NCI-H69 (cell line): ENCODE measurements around the gene WAS.
"Not testable (repeated sequence)": the region's sequence is repeated elsewhere in the genome, so short reads cannot be mapped to it uniquely, and the experiment has no call there.

Source experiments
- DNase-seq: peaks from one replicate; lab custom pipeline; 2025; lab: John Stamatoyannopoulos, UW

Gene WAS

DNA sequence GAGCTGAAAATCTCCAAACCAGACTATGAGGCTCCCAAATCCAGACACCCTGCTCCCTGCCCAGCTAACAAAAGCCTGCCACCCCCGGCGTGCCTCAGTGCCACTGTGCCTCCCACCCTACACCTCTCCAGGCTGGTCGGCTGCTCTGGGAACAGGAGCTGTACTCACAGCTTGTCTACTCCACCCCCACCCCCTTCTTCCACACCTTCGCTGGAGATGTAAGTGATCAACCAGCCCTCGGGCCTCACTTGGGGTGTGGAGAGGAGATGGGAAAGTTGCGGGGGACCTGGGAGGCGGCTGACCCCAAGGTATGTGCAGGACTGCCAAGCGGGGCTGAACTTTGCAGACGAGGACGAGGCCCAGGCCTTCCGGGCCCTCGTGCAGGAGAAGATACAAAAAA lies 1.8 kb downstream of the WAS start:
- DNase-seq, result no peak

DNA sequence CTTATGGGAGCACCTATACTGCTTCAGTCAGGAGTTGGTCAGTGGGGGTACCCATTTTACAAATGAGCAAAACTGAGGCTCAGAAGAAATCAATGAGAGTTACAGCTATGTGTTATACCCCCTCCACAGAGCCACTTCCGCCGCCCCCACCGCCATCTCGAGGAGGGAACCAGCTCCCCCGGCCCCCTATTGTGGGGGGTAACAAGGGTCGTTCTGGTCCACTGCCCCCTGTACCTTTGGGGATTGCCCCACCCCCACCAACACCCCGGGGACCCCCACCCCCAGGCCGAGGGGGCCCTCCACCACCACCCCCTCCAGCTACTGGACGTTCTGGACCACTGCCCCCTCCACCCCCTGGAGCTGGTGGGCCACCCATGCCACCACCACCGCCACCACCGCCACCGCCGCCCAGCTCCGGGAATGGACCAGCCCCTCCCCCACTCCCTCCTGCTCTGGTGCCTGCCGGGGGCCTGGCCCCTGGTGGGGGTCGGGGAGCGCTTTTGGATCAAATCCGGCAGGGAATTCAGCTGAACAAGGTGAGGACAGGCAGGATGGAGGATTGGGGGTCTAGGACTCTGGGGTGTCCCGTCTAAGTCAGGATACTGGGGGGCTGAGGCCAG lies 5.0 kb downstream of the WAS start:
- DNase-seq, result no peak

DNA sequence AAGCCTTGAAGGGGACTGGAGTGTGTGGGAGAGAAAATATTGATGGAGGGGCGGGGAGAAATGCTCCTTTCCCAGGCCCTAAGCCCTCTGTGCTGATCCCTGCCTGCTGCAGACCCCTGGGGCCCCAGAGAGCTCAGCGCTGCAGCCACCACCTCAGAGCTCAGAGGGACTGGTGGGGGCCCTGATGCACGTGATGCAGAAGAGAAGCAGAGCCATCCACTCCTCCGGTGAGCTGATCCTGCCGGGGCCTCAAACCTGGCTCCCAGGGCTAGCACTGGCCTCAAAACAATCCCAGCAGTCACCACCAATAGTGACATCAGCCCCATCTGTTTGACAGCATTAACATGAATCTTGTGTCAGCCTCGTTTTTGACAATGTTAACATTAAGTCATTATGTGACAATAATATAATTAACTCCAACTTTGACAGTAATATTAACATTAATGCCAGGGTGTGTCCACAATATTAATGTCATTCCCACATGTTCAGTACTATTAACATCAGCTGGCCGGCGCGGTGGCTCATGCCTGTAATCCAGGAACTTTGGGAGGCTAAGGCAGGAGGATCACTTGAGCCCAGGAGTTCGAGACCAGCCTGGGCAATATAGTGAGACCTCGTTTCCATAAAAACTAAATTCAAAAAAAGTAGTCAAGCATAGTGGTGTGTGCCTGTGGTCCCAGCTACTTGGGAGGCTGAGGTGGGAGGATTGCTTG lies 5.8 kb downstream of the WAS start:
- no peak for DNase-seq

DNA sequence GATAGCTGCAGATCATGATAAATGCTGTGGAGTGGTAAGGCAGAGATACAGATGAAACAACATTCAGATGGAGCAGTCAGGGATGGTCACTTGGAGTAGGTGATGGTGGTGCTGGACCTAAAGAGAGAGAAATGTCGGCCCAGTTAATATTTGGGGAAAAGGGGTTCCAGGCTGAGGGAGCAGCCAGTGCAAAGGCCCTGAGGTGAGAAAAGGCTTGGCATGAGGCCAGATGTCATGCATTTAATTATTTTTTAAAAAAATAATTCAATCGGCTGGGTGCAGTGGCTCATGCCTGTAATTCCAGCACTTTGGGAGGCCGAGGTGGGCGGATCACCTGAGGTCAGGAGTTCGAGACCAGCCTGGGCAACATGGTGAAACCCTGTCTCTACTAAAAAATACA lies 8.1 kb downstream of the WAS start:
- not testable (repeated sequence) for DNase-seq

DNA sequence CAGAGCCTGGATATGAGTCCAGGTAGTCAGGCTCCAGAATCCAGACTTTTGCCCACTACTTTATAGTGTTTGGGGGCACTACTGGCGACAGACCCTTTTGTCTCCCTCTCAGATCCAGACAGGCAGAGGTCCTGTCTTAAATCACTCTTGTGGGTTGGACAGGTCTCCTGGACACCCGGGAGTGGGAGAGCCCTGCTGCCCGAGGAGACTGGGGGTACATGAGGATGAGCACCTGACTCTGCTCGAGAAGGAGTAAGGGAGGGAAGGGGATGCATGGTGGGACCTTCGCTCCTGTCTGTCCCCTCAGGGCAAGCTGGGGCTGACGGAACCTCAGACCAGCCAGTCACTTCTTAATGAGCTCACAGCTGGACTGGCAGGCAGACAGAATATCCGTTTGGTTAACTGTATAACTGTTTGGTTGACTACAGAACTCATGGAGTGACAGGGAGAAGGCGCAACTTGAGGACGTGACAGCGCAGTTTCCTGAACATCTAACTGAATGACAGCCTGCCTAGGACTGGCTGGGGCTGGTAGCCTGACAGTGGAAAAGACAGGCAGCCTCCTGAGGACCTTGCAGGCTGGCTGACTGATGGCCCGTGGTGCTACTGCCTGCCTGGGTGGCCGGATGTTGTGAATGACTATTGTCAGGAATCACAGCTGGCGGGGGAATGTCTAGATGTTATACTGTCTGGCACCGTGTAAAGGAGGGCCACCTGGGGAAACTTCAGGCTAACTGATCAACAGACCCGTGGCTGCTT lies 11.4 kb downstream of the WAS start:
- DNase-seq, result peak; percentile 59

DNA sequence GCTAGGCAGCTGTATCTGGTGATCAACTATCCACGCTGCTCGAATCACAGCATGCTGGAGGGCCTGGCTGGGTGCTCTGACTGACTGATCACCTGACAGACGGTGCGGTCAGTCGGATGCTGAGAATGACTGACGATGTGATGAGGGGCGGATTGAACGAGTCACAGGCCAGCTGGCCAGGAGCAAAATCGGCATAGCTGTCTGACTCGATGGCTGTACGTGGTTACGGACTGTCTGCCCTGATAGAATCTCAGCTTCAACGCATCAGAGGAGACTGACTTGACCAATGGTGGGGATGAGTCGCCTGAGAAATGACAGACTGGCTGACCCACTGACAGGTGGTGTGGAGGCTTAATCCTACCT lies 11.9 kb downstream of the WAS start:
- DNase-seq, result no peak

DNA sequence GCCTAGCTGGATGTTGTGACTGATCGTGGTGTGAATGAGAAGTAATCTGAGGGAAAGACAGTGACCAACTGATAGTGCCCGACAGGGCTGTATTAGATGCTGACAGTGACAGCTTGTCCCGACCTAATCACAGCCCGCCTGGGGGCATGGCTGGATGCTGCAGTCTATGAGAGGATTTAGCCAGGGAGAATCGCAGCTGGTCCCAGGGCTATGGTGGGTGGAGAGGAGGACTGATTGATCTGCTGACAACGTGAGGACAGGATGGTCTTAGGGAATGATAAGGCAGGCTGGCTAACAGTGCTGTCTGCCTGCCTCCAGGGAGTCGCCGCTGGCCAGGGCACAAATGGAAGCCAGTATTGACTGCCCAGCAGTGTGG lies 12.3 kb downstream of the WAS start:
- peak; percentile 46 for DNase-seq

DNA sequence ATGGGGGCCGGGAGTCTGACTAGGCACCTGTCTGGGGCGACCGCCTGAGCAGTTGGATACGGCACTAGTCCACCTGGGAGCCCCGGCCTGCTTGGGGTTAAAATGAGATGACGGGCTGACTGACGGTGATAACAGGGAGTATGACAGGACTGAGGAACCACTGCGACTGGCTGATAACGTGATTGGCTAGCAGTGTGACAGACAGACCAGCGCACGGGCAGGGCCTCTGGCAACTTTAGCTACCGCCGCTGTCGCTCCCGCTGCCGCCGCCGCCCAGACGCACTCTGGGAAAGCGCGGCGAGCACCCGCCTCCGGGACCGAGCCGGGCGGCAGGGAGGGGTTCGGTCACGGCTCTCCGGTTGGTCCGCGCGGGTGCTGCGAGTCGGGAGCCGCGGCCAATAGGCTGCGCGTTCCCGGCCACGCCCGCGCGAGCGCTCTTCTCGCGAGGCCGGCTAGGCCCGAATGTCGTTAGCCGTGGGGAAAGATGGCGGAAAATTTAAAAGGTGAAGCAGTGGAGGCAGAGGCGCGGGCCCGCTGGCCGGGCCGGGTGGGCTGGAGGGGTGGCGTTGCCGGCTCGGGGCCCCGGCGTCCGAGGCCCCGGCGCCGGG lies 12.8 kb downstream of the WAS start, which contains the start of gene SUV39H1:
TSS of gene SUV39H1 (plus strand) at position 434 of the 608 bp plus-strand sequence. CDS start at position 485, 51 bp downstream.
- DNase-seq, result peak; percentile 94

DNA sequence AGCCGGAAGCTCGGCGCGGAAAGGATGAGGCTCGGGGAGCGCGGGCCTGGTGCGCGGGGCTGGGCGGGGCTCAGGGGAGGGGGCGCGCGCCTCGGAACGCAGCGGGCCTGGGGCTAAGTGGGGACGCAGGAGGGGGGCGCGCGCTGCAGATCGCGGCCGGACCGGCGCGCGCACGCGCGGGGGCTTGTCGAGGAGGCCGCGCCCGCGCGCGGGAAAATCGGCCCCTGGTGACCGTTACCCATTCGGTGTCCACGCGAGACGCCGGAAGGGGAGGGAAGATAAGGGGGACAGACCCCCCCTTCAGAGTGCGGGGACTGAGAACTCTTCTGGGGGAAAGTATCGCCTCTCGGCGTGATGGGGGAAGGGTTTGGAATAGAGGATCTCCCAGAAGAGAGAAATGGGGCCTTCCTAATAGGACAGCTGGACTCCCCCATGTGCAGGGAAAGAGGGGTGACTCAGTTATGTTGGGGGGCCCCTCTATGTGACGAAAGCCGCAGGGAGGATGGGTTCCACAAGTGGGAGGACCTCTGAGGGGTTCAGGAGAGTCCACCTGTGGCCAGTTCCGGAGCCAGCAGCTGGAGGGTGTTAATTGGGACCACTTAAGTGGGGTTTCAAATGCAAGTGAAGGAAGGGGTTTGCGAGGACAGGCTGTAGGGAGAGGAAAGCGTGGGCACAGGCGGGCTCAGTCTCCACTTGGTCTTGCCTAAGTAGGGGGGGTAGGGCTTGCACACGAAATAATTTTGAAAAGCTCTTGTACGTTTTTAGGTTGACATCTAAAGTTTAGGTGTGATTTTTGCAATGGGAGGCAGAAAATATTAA lies 13.5 kb downstream of the WAS start:
- DNase-seq, result peak; percentile 88

DNA sequence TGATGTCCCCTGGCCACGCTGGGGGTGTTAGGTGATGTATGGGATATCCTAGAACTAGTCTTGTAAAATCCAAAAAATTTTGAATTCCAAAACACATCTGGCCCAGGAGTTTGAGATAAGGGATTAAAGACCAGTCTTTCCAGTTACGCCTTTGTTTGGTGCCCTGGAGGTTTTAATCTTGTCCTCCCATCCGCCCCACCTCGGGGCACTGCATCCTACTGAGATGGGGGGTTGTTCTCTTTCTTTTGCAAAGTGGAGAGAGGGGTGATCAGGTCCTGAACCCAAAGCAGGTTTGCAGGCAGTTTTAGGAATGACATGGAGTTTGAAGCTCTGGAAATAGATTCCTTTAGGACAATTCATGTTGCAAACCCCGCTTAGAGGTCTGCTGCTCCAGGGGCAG lies 14.7 kb downstream of the WAS start:
- no peak for DNase-seq

DNA sequence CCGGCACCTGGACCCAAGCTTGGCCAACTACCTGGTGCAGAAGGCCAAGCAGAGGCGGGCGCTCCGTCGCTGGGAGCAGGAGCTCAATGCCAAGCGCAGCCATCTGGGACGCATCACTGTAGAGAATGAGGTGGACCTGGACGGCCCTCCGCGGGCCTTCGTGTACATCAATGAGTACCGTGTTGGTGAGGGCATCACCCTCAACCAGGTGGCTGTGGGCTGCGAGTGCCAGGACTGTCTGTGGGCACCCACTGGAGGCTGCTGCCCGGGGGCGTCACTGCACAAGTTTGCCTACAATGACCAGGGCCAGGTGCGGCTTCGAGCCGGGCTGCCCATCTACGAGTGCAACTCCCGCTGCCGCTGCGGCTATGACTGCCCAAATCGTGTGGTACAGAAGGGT lies 16.6 kb downstream of the WAS start:
- DNase-seq, result no peak

DNA sequence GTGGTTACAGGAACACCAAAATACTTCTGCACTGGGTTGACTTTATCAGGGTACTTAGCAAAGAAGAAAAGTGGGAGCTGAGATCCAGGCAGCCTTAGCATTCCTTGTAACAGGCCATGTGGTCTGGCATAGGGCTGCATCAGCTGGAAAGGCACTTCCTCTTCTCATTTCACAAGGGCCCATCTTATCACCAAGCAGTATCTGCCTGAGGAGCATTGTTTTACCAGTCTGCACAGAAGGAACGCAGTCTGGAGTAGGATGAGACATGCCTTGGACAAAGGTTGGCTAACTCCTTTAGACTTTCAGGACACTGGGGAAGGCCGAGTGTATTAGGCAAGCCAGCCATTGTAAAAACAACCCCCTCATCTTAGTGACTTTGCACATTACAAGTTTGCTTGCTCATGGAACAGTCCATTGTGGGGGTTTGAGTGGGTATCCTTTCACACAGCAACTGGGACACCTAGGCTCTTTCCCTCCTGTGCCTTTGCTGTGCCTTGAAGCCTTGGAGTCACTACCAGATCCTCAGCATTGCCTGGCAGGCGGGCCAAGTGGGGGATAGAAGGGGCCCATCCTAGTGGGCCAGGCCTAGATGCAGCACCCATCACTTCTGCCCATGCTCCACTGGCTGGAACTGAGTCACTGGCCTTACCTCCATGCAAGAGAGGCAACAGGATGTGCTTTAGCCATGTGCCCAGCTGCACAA lies 17.5 kb downstream of the WAS start:
- no peak for DNase-seq

DNA sequence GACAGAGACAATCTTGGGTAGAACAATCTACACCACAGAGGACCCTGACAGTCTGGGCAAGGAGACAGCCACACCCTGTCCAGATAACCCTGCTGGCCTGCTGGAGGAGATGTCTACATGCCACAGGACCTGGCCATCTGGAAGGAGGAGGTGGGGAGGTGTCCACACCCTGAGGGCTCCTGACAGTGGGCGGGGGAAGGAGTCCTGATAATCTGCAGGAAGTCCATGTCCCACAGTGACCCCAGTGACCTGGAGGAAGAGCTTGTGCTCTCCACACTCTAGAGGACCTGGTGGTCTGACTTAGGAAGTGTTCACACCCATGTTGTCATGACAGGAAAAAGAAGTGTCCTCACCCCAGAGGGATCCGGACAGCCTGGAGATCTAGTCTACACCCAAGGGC lies 18.4 kb downstream of the WAS start:
- DNase-seq, result no peak

DNA sequence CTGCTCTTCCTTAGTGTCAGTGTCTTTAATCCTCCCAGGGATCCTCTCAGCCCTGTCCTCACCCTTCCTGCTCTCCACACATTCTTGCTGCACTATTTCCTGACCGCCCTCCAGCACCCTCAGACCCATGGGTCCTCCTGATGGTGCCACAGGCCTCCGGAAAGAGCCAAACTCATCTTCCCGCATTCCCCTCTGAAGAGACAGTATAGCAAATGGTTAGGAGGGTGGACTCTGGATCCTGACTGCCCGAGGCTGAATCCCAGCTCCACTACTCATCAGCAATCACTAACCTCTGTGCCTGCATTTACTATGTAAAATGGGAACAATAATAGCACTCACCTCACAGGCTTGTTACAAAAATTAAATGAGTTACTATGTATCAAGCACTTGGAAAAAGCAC lies 19.1 kb downstream of the WAS start:
- no peak for DNase-seq

DNA sequence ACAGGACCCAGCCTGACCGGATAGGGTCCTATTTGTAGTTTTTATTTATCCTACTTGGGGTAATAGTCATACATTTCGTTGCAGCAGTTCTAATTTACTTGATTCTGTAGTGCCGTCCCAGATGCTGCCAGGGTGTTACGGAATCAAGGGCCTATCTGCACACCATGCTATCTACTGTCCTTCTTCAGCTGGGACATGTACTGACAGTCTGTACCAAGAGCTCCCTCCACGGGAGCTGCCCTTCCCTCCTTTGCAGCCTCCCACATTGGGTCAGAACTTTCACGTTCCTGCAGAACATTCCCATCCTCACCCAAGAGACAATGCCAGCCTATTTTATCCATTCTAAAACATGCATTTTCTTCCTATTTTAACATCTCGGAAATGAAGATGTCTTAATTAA lies 19.6 kb downstream of the WAS start:
- DNase-seq, result no peak

DNA sequence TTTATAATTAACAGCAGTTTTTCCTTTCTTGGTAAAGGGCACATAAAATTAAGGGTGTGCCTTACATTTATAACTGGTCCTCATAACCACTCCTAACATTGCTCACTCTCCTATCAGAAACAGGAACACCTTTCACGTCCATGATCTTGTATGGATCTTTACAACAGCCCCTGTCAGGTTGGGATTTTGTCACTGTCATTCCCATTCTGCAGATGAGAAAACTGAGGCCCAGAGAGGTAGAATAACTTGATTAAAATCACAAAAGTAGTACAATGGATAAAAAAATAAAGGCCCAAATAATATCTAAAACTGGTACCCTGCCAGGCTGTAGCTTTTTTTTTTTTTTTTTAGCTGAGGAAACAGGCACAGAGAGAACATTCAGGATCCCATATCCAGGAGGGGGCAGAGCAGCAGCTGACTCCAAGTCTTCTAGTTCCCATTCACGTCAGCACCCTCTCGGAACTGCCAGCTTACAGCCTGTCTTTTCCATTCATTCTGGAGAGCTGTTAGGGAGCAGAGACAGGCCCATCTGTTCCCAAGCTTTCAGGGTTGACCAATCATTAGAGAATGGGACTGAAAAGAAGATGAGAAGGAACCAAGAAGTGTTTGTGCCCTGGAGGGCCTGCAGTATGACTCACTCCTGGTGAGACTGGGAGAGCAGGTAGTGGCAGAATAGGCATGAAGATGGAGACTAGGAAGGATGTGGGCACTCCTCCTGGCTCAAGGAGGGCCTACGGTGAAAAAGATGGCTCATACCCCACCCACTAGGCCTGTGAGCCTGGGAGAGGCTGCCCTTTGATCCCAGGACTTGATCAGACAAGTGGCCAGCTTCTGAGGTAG lies 20.3 kb downstream of the WAS start:
- DNase-seq, result no peak

DNA sequence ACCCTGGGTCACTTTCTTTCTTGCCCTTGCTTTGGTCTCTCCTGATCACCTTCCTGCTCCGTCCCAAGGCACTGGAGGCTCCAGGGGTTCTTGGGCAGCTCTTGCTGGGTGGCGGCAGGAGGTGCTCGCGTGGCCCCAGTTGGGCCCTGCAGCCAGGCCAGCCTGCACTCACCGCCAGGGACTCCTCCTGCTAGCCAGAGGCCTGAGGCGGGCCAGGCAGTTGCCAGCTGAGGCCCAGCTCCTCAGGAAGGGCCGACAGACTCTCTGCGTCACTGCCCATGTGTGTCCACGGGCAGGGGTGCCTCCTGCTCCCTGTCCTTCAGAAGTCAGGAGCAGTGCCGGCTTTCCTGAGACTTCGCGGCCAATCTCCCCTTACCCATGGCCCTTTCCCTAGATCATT lies 22.3 kb downstream of the WAS start:
- DNase-seq, result no peak

DNA sequence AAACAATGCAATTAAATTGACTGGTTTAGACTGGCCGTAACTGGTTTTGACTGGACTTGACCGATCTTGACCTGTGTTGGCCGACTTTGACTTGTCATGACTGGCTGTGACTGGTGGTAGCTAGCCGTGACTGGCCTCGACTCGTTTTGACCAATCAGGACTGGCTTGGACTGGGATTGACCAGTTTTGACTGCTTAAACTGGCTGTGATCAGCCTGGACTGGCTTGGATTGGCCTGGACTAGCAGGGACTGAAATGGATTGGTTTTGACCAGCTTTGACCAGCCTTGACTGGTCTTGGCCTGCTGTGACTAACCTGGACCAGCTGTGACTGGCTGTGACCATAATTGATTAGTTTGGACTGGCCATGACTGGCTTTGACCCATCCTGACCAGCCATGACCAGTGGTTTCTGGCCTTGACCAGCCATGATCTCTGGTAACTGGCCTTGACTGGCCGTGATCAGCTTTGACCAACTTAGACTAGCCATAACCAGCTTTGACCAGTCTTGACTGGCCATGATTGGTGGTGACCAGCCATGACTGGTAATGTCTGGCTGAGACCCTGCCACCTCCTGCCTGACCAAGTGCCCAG lies 26.0 kb downstream of the WAS start:
- no peak for DNase-seq

DNA sequence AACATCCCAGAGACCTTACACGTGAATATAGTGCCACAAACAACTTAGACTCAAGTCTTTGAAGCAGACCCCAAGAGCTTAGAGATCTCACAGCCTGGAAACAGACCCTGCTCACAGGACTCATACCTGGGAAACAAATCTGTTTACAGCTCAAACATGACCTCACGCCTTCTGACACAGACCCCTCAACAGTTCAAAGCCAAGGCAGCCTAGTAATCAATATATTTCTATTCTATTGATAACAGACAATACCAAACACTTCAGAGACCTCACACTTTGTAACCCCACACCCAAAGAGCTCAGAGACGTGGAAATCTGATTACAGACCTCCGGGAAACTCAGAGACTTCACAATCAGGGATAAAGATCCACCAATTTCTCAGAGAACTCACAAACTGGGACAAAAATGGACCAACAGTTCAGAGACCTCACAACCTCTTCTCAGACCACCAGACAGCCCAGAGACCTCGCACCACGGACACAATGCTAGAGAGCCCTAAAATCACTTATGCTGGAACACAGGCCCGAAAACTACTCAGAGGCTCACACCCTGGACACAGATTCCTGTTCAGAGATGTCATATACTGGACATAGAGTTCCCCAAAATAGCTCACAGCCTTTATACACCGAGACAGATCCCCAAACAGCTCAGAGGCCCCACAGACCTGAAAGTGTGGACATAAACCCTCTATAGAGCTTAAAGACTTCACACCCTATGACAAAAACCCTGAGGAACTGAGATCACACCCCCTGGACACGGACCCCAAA lies 27.7 kb downstream of the WAS start:
- DNase-seq, result no peak
